ENCODE data around the gene ANKS1B.

GRCh38 chr12:98916106-98916505 lies 1068.6 kb downstream of the ANKS1B start:
- no peak for TF ChIP-seq CTCF (IDR thresholded peaks at IDR 0.05)
- TF ChIP-seq POLR2AphosphoS5 (IDR thresholded peaks at IDR 0.05; ENCODE audit: low read depth, low read length), result no peak
- no peak for TF ChIP-seq TCF7L2 (IDR thresholded peaks at IDR 0.05; ENCODE audit: low read depth, low read length)
- no peak for TF ChIP-seq REST (IDR thresholded peaks at IDR 0.05; ENCODE audit: insufficient read depth in 1 of 2, low read depth in 2 of 2, low read length in 1 of 2)
- no peak for TF ChIP-seq SIN3A (IDR thresholded peaks at IDR 0.05; ENCODE audit: borderline replicate concordance, insufficient read depth, low read depth, low read length)
